ENCODE results near the gene FAM76B. TPM values are rescaled to one million over a fixed set of nuclear protein-coding genes. Genes with fewer than 3 reads are reported as not detected.

FAM76B gene
- total RNA-seq, 5 donors from 2014 or later (not counting 1 experiment from before 2014, with no cell fraction given): 41.5 to 81.0 (median 45.4) TPM

- ATAC-seq (replicated peaks in 1 of 4): no peak
- CTCF ChIA-PET: no interaction called here
- no peak overlapping the region for H3K4me3 ChIP-seq (ENCODE audit: control insufficient read depth in 1 of 2, extremely low read depth in 1 of 2, low read length in 1 of 2)
- H3K4me3 Mint-ChIP-seq: no peak overlapping the region
- no peak for DNase-seq
- POLR2A ChIA-PET: interaction anchor here in 1 of 2 donors (0.7 kb wide), 1 partner anchor 20 kb away, joined by 5 read pairs; no protein-coding TSS in a partner anchor
- H3K27ac ChIP-seq (ENCODE audit: low read length): no peak overlapping the region
- WGBS (ENCODE audit: insufficient coverage): 100% methylated on average over 2 of the region's 4 CpGs
- no peak overlapping the region for H3K27ac Mint-ChIP-seq
- no peaks in the 10 kb centered on the region for H3K27me3 ChIP-seq (replicated peaks in 1 of 2; ENCODE audit: control insufficient read depth in 2 of 2, extremely low read depth in 1 of 2, insufficient read depth in 2 of 2, low read length in 1 of 2)
- H3K4me1 Mint-ChIP-seq: peaks cover 44 to 45% (median 44%) of the 10 kb centered on the region in 3 donors
- H3K9me3 ChIP-seq: no peaks in the 10 kb centered on the region
- H3K27me3 Mint-ChIP-seq: no peaks in the 10 kb centered on the region
- peaks cover 5 to 7% of the 10 kb centered on the region in 2 experiments for H3K4me1 ChIP-seq (ENCODE audit: control insufficient read depth in 1 of 2, extremely low read depth in 1 of 2, insufficient read depth in 2 of 2, low read length in 2 of 2)
- peaks cover 0 to 18% of the 10 kb centered on the region in 2 donors for H3K36me3 ChIP-seq (ENCODE audit: control insufficient read depth in 2 of 2, extremely low read depth in 1 of 2, insufficient read depth in 1 of 2, low read length in 1 of 2)
- H3K9me3 Mint-ChIP-seq: no peaks in the 10 kb centered on the region
- peaks cover 26% of the 10 kb centered on the region for H3K36me3 Mint-ChIP-seq
Observed at GRCh38 chr11:95796501-95796900, 6.9 kb upstream of the FAM76B start.

GRCh38 chr11:95795627-95796295 lies 6.2 kb upstream of the FAM76B start:
- DNase-seq (no peak), ATAC-seq (replicated peaks in 1 of 4) (no peak)
- Mint-ChIP-seq H3K4me1 (peaks cover 49 to 51% (median 51%) of the 10 kb centered on the region in 3 donors), H3K4me3 (no peak overlapping the region), H3K27me3 (no peaks in the 10 kb centered on the region), H3K27ac (no peak overlapping the region), H3K36me3 (peaks cover 24% of the 10 kb centered on the region), H3K9me3 (no peaks in the 10 kb centered on the region)
- POLR2A ChIA-PET: interaction anchor here in 1 of 2 donors (0.7 kb wide), 1 partner anchor 21 kb away, joined by 5 read pairs; no protein-coding TSS in a partner anchor
- Histone ChIP-seq H3K36me3 (ENCODE audit: control insufficient read depth in 2 of 2, extremely low read depth in 1 of 2, insufficient read depth in 1 of 2, low read length in 1 of 2) (peaks cover 0 to 18% of the 10 kb centered on the region in 2 donors), H3K4me1 (ENCODE audit: control insufficient read depth in 1 of 2, extremely low read depth in 1 of 2, insufficient read depth in 2 of 2, low read length in 2 of 2) (peaks cover 10 to 12% of the 10 kb centered on the region in 2 experiments), H3K4me3 (ENCODE audit: control insufficient read depth in 1 of 2, extremely low read depth in 1 of 2, low read length in 1 of 2) (no peak overlapping the region), H3K27me3 (replicated peaks in 1 of 2; ENCODE audit: control insufficient read depth in 2 of 2, extremely low read depth in 1 of 2, insufficient read depth in 2 of 2, low read length in 1 of 2) (no peaks in the 10 kb centered on the region), H3K9me3 (no peaks in the 10 kb centered on the region), H3K27ac (ENCODE audit: low read length) (no peak overlapping the region)
- no CpG with 5 or more reads among the region's 3 CpGs for WGBS (ENCODE audit: insufficient coverage)
- CTCF ChIA-PET: interaction anchor here in 1 of 2 donors (1.3 kb wide), 1 partner anchor 598 kb away, joined by 4 read pairs; no protein-coding TSS in a partner anchor

DNA sequence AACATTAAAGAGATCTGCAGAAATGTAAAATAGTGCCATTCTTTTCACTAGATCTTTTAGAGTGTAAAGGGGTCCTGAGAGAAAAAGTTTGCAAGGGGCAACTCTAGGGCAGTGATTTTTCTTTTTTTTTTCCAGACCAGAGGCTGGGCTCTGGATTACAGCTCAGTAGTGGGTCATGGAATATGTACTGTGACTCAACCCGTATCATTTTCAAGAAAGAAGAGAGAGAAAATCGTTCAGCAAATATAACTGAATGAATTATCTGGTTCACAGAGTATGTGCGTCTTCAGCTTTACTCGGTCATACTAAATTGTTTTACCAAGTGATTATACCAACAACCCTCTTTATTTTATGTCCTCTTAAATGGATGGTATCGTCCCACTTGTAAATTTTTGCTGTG lies 4.5 kb upstream of the FAM76B start:
- Mint-ChIP-seq H3K9me3 (no peaks in the 10 kb centered on the region), H3K27ac (no peak overlapping the region), H3K27me3 (no peaks in the 10 kb centered on the region), H3K4me1 (peaks cover 49 to 51% (median 51%) of the 10 kb centered on the region in 3 donors), H3K4me3 (no peak overlapping the region), H3K36me3 (peaks cover 12% of the 10 kb centered on the region)
- no peaks in the 10 kb centered on the region for H3K9me3 ChIP-seq
- no peak overlapping the region for H3K27ac ChIP-seq (ENCODE audit: low read length)
- DNase-seq (no peak), ATAC-seq (replicated peaks in 1 of 4) (no peak)
- peaks cover 10 to 13% of the 10 kb centered on the region in 2 experiments for H3K4me1 ChIP-seq (ENCODE audit: control insufficient read depth in 1 of 2, extremely low read depth in 1 of 2, insufficient read depth in 2 of 2, low read length in 2 of 2)
- H3K27me3 ChIP-seq (replicated peaks in 1 of 2; ENCODE audit: control insufficient read depth in 2 of 2, extremely low read depth in 1 of 2, insufficient read depth in 2 of 2, low read length in 1 of 2): no peaks in the 10 kb centered on the region
- peaks cover 0 to 1% of the 10 kb centered on the region in 2 donors for H3K36me3 ChIP-seq (ENCODE audit: control insufficient read depth in 2 of 2, extremely low read depth in 1 of 2, insufficient read depth in 1 of 2, low read length in 1 of 2)
- ChIA-PET POLR2A (no interaction called here), CTCF (interaction anchor here in 1 of 2 donors (1.0 kb wide), 1 partner anchor 10 kb away, joined by 4 read pairs; no protein-coding TSS in a partner anchor)
- whole genome bisulfite sequencing (ENCODE audit: insufficient coverage): no CpG with 5 or more reads among the region's 5 CpGs
- no peak overlapping the region for H3K4me3 ChIP-seq (ENCODE audit: control insufficient read depth in 1 of 2, extremely low read depth in 1 of 2, low read length in 1 of 2)

DNA sequence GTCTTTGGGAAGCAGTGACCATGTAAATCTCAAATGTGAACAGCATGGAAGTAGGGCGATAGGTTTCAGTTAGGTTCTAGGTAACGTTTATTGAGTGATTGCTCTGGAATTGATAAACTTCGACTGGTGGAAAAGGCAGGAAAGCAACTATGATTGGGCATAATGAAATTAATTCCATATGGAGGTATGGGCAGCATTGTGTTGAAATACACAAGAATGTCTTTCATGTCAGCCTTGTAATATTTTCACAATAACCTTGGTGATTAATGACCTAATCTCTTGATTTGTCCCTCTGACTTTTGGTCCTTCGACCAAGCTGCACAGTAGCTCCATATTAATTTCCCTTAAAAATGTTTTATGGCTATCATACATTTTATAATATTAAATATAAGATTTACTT lies 3.5 kb upstream of the FAM76B start:
- Histone ChIP-seq H3K36me3 (ENCODE audit: control insufficient read depth in 2 of 2, extremely low read depth in 1 of 2, insufficient read depth in 1 of 2, low read length in 1 of 2) (no peaks in the 10 kb centered on the region), H3K4me3 (ENCODE audit: control insufficient read depth in 1 of 2, extremely low read depth in 1 of 2, low read length in 1 of 2) (no peak overlapping the region), H3K27ac (ENCODE audit: low read length) (no peak overlapping the region), H3K9me3 (no peaks in the 10 kb centered on the region), H3K27me3 (replicated peaks in 1 of 2; ENCODE audit: control insufficient read depth in 2 of 2, extremely low read depth in 1 of 2, insufficient read depth in 2 of 2, low read length in 1 of 2) (no peaks in the 10 kb centered on the region), H3K4me1 (ENCODE audit: control insufficient read depth in 1 of 2, extremely low read depth in 1 of 2, insufficient read depth in 2 of 2, low read length in 2 of 2) (peaks cover 18 to 19% of the 10 kb centered on the region in 2 experiments)
- Mint-ChIP-seq H3K36me3 (peaks cover 13% of the 10 kb centered on the region), H3K4me1 (peaks cover 56 to 59% (median 56%) of the 10 kb centered on the region in 3 donors), H3K4me3 (no peak overlapping the region), H3K27ac (no peak overlapping the region), H3K27me3 (no peaks in the 10 kb centered on the region), H3K9me3 (no peaks in the 10 kb centered on the region)
- WGBS (ENCODE audit: insufficient coverage): 100% methylated on average over 2 of the region's 4 CpGs
- ChIA-PET CTCF (interaction anchor here (0.6 to 1.4 kb wide), 3 partner anchors 42 to 639 kb away, joined by 3 to 5 read pairs (median 4); no protein-coding TSS in a partner anchor), POLR2A (interaction anchor here (0.7 kb wide), 3 partner anchors 129 to 1301 kb away, joined by 3 to 5 read pairs (median 4); no protein-coding TSS in a partner anchor)
- no peak for ATAC-seq (replicated peaks in 1 of 4)
- DNase-seq: no peak

DNA sequence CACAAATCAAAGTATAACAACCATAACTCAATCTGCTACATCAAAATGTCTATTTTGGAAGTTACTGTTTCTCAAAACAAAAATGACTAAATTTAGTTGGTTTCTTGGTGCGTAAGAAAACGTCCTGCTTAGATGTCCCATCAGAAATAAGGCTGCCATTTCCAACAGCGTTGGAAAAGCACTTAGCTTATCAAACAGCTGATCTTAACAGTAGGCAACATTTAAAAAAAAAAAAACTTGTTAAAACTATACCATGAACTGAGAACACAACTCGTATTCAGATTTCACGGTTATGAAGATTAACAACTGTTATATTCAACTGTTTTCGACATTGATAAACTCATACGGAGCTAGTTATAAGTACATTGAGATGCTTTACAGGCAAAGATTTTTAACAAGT lies 3.1 kb upstream of the FAM76B start:
- Mint-ChIP-seq H3K4me1 (peaks cover 60 to 63% (median 61%) of the 10 kb centered on the region in 3 donors), H3K27ac (no peak overlapping the region), H3K9me3 (no peaks in the 10 kb centered on the region), H3K4me3 (no peak overlapping the region), H3K36me3 (peaks cover 17% of the 10 kb centered on the region), H3K27me3 (no peaks in the 10 kb centered on the region)
- ATAC-seq (replicated peaks in 1 of 4): no peak
- no peak overlapping the region for H3K27ac ChIP-seq (ENCODE audit: low read length)
- H3K4me3 ChIP-seq (ENCODE audit: control insufficient read depth in 1 of 2, extremely low read depth in 1 of 2, low read length in 1 of 2): no peak overlapping the region
- H3K27me3 ChIP-seq (replicated peaks in 1 of 2; ENCODE audit: control insufficient read depth in 2 of 2, extremely low read depth in 1 of 2, insufficient read depth in 2 of 2, low read length in 1 of 2): no peaks in the 10 kb centered on the region
- ChIA-PET CTCF (interaction anchor here (0.6 to 1.4 kb wide), 3 partner anchors 43 to 639 kb away, joined by 3 to 5 read pairs (median 4); no protein-coding TSS in a partner anchor), POLR2A (interaction anchor here (0.7 kb wide), 3 partner anchors 129 to 1300 kb away, joined by 3 to 5 read pairs (median 4); no protein-coding TSS in a partner anchor)
- H3K9me3 ChIP-seq: no peaks in the 10 kb centered on the region
- no peak for DNase-seq
- WGBS (ENCODE audit: insufficient coverage): 100% methylated on average over 2 of the region's 7 CpGs
- H3K36me3 ChIP-seq (ENCODE audit: control insufficient read depth in 2 of 2, extremely low read depth in 1 of 2, insufficient read depth in 1 of 2, low read length in 1 of 2): no peaks in the 10 kb centered on the region
- H3K4me1 ChIP-seq (ENCODE audit: control insufficient read depth in 1 of 2, extremely low read depth in 1 of 2, insufficient read depth in 2 of 2, low read length in 2 of 2): peaks cover 19 to 21% of the 10 kb centered on the region in 2 experiments

GRCh38 chr11:95792200-95792599 lies 2.6 kb upstream of the FAM76B start:
- POLR2A ChIA-PET: no interaction called here
- no peak for ATAC-seq (replicated peaks in 1 of 4)
- Histone ChIP-seq H3K4me1 (ENCODE audit: control insufficient read depth in 1 of 2, extremely low read depth in 1 of 2, insufficient read depth in 2 of 2, low read length in 2 of 2) (peaks cover 19 to 21% of the 10 kb centered on the region in 2 experiments), H3K9me3 (no peaks in the 10 kb centered on the region), H3K27me3 (replicated peaks in 1 of 2; ENCODE audit: control insufficient read depth in 2 of 2, extremely low read depth in 1 of 2, insufficient read depth in 2 of 2, low read length in 1 of 2) (no peaks in the 10 kb centered on the region), H3K4me3 (ENCODE audit: control insufficient read depth in 1 of 2, extremely low read depth in 1 of 2, low read length in 1 of 2) (no peak overlapping the region), H3K27ac (ENCODE audit: low read length) (no peak overlapping the region), H3K36me3 (ENCODE audit: control insufficient read depth in 2 of 2, extremely low read depth in 1 of 2, insufficient read depth in 1 of 2, low read length in 1 of 2) (no peaks in the 10 kb centered on the region)
- WGBS (ENCODE audit: insufficient coverage): 100% methylated on average over 2 of the region's 8 CpGs
- CTCF ChIA-PET: interaction anchor here in 1 of 2 donors (1.4 to 1.9 kb wide), 2 partner anchors 43 to 551 kb away, joined by 5 read pairs; partner anchors contain the start of gene MAML2
- H3K4me1 Mint-ChIP-seq: peaks cover 63 to 66% (median 64%) of the 10 kb centered on the region in 3 donors
- no peak for DNase-seq
- H3K4me3 Mint-ChIP-seq: peak overlapping the region; percentile 96 to 99 (median 99)
- no peaks in the 10 kb centered on the region for H3K9me3 Mint-ChIP-seq
- H3K27me3 Mint-ChIP-seq: no peaks in the 10 kb centered on the region
- H3K27ac Mint-ChIP-seq: no peak overlapping the region
- peaks cover 17% of the 10 kb centered on the region for H3K36me3 Mint-ChIP-seq

Measured in T-cell (primary cell).